ENCODE results near the gene AATK. TPM values are rescaled to one million over a fixed set of nuclear protein-coding genes. Genes with fewer than 3 reads are reported as not detected.

The AATK gene
- total RNA-seq, 4 donors from 2014 or later: 23.9 to 190 (median 123) TPM

- Histone ChIP-seq H3K4me1 (peaks cover 0 to 14% (median 7%) of the 10 kb centered on the region in 4 donors), H3K9me3 (peaks cover 0 to 4% (median 0%) of the 10 kb centered on the region in 4 donors), H3K36me3 (peaks cover 0 to 49% (median 0%) of the 10 kb centered on the region in 3 donors), H3K27ac (no peak overlapping the region), H3K27me3 (no peaks in the 10 kb centered on the region), H3K4me3 (peak overlapping the region; percentile 27 to 47 (median 28))
- DNase-seq: peak in 2 of 3 donors; percentile 64 to 73
- TF ChIP-seq POLR2A (IDR thresholded peaks at IDR 0.05) (no peak), CTCF (IDR thresholded peaks at IDR 0.05) (no peak)
Observed at GRCh38 chr17:81119223-81120148, 46.5 kb downstream of the AATK start.

- Histone ChIP-seq H3K4me1 (peaks cover 0 to 18% (median 7%) of the 10 kb centered on the region in 4 donors), H3K36me3 (peaks cover 0 to 45% (median 0%) of the 10 kb centered on the region in 3 donors), H3K27me3 (no peaks in the 10 kb centered on the region), H3K4me3 (peak overlapping the region in 2 of 4 donors; percentile 28 to 47), H3K9me3 (peaks cover 0 to 4% (median 0%) of the 10 kb centered on the region in 4 donors), H3K27ac (no peak overlapping the region)
- DNase-seq: no peak
- no peak for TF ChIP-seq POLR2A (IDR thresholded peaks at IDR 0.05)
- TF ChIP-seq CTCF (IDR thresholded peaks at IDR 0.05): no peak
Observed at GRCh38 chr17:81118308-81119221, 47.5 kb downstream of the AATK start.

DNA sequence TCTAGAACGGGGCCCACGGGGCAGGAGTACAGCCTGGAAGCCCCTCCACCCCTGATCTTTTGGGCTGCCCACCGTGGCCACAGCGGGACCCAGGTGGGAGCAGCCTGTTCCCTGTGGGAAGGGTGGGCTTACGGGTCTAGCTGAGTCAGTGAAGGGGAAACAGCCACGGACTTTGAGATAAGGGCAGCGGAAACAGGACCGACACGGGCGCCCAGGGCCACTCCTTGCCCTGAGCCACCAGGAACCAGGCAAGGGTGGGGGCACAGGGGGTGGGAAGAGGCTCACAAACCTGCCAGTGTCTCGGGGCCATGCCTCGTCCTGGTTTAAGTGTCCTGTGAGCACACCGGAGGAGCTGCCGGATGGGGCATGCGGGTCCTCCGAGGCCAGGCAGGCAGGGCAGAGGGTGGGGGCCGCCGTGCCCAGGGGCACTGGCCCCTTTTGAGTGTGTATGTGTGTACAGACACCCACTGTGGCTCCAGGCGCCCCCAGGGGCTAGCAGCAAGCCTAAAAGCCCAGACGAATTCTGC lies 48.3 kb downstream of the AATK start:
- Histone ChIP-seq H3K4me3 (no peak overlapping the region), H3K36me3 (peaks cover 0 to 45% (median 0%) of the 10 kb centered on the region in 3 donors), H3K9me3 (peaks cover 0 to 4% (median 0%) of the 10 kb centered on the region in 4 donors), H3K4me1 (peaks cover 0 to 18% (median 7%) of the 10 kb centered on the region in 4 donors), H3K27me3 (no peaks in the 10 kb centered on the region), H3K27ac (no peak overlapping the region)
- TF ChIP-seq CTCF (IDR thresholded peaks at IDR 0.05): no peak
- no peak for TF ChIP-seq POLR2A (IDR thresholded peaks at IDR 0.05)
- no peak for DNase-seq

DNA sequence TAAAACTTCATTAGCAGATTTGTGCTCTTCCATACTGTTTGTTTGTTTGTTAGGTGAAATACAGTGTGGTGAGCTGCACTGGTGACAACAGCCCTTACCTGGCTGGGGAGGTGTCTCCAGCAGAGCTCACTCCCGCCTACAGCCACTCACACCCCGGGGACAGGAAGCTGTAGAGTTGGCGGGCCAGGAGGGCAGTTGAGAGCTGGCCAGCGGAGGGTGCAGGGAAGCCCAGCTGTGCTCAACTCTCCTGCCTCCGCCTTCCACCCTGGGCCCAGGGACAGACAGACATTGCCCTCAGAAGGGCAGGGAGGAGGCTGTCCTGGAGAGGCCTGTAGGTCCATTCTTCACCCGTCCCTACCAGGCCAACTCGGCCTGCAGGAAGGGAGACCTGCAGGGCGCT lies 49.3 kb downstream of the AATK start:
- H3K4me1 ChIP-seq: peaks cover 0 to 18% (median 7%) of the 10 kb centered on the region in 4 donors
- H3K27me3 ChIP-seq: no peaks in the 10 kb centered on the region
- DNase-seq: no peak
- peaks cover 0 to 41% (median 0%) of the 10 kb centered on the region in 3 donors for H3K36me3 ChIP-seq
- H3K27ac ChIP-seq: no peak overlapping the region
- no peak overlapping the region for H3K4me3 ChIP-seq
- H3K9me3 ChIP-seq: peaks cover 0 to 4% (median 0%) of the 10 kb centered on the region in 4 donors
- TF ChIP-seq CTCF (IDR thresholded peaks at IDR 0.05): no peak
- no peak for TF ChIP-seq POLR2A (IDR thresholded peaks at IDR 0.05)
